OCI-LY7 (cell line): Measurements from ENCODE around the gene RPH3AL.
"Not testable (repeated sequence)": the region's sequence is repeated elsewhere in the genome, so short reads cannot be mapped to it uniquely, and the experiment has no call there.

Experiments used
- EZH2phosphoT487 ChIP-seq: fragments of 200-600 bp; sonication (generic); IDR thresholded peaks from 2 replicates; pipeline ENCODE4 v1.6.1; 2018; ENCODE audit warnings: low read depth, borderline replicate concordance, mild to moderate bottlenecking, mixed run types, antibody characterized with exemption, low read length, moderate library complexity, mixed read lengths
- TF ChIP-seq, protein P1 (sequence below): fragments of 200-600 bp; sonication (generic); conservative IDR thresholded peaks from 2 replicates; pipeline ENCODE4 v1.5.1; 2014; ENCODE audit warnings: mild to moderate bottlenecking, antibody characterized with exemption, low read length, moderate library complexity, mixed read lengths

DNA sequence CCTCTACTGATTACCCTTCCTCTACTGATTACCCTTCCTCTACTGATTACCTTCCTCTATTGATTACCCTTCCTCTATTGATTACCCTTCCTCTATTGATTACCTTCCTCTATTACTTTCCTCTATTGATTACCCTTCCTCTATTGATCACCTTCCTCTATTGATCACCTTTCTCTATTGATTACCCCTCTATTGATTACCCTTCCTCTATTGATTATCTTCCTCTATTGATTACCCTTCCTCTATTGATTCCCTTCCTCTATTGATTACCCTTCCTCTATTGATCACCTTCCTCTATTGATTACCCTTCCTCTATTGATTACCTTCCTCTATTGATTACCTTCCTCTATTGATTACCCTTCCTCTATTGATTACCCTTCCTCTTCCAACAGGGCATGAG, 108.7 kb downstream of the RPH3AL start:
- TF ChIP-seq, protein P1, sequence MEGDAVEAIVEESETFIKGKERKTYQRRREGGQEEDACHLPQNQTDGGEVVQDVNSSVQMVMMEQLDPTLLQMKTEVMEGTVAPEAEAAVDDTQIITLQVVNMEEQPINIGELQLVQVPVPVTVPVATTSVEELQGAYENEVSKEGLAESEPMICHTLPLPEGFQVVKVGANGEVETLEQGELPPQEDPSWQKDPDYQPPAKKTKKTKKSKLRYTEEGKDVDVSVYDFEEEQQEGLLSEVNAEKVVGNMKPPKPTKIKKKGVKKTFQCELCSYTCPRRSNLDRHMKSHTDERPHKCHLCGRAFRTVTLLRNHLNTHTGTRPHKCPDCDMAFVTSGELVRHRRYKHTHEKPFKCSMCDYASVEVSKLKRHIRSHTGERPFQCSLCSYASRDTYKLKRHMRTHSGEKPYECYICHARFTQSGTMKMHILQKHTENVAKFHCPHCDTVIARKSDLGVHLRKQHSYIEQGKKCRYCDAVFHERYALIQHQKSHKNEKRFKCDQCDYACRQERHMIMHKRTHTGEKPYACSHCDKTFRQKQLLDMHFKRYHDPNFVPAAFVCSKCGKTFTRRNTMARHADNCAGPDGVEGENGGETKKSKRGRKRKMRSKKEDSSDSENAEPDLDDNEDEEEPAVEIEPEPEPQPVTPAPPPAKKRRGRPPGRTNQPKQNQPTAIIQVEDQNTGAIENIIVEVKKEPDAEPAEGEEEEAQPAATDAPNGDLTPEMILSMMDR, result not testable (repeated sequence)
- not testable (repeated sequence) for TF ChIP-seq EZH2phosphoT487
